ENCODE measurements around the gene CACNG6. TPM values are rescaled to one million over a fixed set of nuclear protein-coding genes. Genes with fewer than 3 reads are reported as not detected.
A peak's percentile ranks its signal among the peaks of the same experiment; 100 is the strongest.

Gene CACNG6
- polyA plus RNA-seq, 1 of the 3 experiments (the other 2 are of a cell fraction): 1.2 TPM

DNA sequence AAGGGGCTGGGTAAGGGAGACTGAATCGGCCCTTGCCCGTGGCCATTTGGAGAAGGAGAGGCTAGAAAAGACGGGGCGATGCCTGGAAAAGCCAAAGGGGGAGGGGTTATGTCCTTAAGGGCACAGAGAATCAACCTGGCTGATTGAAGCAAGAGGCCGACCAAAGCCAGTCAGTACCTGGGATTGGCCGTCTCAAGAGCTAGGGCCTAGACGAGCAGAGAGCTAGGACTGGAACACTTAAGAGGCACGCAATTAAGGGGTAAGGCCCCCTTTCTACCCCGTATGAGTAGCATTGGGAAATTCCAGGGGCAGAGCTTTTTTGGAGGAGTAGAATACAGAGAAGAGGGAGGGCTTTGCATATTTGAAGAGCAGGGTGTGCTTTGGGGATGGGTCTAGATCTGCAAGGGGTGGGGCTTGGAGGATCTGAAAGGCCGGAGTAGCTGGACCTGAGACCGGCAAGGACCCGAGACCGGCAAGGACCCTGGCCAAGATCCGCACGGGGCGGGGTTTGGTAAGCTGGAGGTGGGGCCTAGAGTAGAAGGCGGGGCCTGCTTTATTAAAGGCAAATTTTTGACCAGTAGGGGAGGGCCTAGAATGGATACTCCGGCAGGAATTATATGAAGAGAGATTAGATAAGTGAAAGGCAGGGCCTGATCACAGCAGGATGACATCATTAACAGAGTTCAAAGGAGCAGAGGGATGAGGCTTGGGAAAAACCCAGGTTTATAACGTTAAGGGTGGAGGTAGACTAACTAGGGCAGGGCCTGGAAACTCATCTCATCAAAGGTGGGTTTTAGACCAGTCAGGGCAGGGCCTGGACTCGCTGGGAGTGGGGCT, 10.7 kb upstream of the CACNG6 start:
- Histone ChIP-seq H3K27me3 (ENCODE audit: insufficient read depth) (no peaks in the 10 kb centered on the region), H3K9ac (peak overlapping the region; percentile 46), H3K9me2 (no peaks in the 10 kb centered on the region), H3K36me3 (replicated peaks in 1 of 2; ENCODE audit: control insufficient read depth in 1 of 2, insufficient read depth in 2 of 2, low read length in 1 of 2) (no peaks in the 10 kb centered on the region), H3K4me1 (ENCODE audit: control insufficient read depth in 1 of 2, insufficient read depth in 2 of 2, low read depth in 1 of 2, low read length in 1 of 2) (peaks cover 7 to 23% of the 10 kb centered on the region in 2 experiments; a peak in 3 of 4 replicates), H3K4me2 (peak overlapping the region; percentile 76), H3K27ac (ENCODE audit: low read depth in 2 of 2, low read length in 1 of 2) (peak overlapping the region; percentile 89 to 90), H2AFZ (ENCODE audit: low read depth) (peak overlapping the region; percentile 42), H3F3A (replicated peaks; ENCODE audit: insufficient read depth) (peaks cover 45% of the 10 kb centered on the region), H3K9me3 (no peaks in the 10 kb centered on the region), H4K20me1 (ENCODE audit: insufficient read depth) (no peaks in the 10 kb centered on the region), H3K79me2 (ENCODE audit: insufficient read depth) (peaks cover 11% of the 10 kb centered on the region), H3K4me3 (ENCODE audit: low read depth in 2 of 2, low read length in 1 of 2) (peak overlapping the region; percentile 69 to 88)
- ChIA-PET CTCF (interaction anchor here (0.6 to 1.6 kb wide), 7 partner anchors 9 to 45 kb away, joined by 3 to 5 read pairs (median 3); no protein-coding TSS in a partner anchor), POLR2A (interaction anchor here (0.6 to 1.0 kb wide), 2 partner anchors 9 to 114 kb away, joined by 3 to 4 read pairs; no protein-coding TSS in a partner anchor)
- TF ChIP-seq, protein P1, sequence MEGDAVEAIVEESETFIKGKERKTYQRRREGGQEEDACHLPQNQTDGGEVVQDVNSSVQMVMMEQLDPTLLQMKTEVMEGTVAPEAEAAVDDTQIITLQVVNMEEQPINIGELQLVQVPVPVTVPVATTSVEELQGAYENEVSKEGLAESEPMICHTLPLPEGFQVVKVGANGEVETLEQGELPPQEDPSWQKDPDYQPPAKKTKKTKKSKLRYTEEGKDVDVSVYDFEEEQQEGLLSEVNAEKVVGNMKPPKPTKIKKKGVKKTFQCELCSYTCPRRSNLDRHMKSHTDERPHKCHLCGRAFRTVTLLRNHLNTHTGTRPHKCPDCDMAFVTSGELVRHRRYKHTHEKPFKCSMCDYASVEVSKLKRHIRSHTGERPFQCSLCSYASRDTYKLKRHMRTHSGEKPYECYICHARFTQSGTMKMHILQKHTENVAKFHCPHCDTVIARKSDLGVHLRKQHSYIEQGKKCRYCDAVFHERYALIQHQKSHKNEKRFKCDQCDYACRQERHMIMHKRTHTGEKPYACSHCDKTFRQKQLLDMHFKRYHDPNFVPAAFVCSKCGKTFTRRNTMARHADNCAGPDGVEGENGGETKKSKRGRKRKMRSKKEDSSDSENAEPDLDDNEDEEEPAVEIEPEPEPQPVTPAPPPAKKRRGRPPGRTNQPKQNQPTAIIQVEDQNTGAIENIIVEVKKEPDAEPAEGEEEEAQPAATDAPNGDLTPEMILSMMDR (IDR thresholded peaks at IDR 0.05): no peak; the same call in 1 of the 2 replicates
- no peak for TF ChIP-seq FOXJ3 (CRISPR knock-in tag; IDR thresholded peaks at IDR 0.05)
- TF ChIP-seq, protein P2, sequence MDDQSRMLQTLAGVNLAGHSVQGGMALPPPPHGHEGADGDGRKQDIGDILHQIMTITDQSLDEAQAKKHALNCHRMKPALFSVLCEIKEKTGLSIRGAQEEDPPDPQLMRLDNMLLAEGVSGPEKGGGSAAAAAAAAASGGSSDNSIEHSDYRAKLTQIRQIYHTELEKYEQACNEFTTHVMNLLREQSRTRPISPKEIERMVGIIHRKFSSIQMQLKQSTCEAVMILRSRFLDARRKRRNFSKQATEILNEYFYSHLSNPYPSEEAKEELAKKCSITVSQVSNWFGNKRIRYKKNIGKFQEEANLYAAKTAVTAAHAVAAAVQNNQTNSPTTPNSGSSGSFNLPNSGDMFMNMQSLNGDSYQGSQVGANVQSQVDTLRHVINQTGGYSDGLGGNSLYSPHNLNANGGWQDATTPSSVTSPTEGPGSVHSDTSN (IDR thresholded peaks at IDR 0.05): no peak
- TF ChIP-seq, protein P3, sequence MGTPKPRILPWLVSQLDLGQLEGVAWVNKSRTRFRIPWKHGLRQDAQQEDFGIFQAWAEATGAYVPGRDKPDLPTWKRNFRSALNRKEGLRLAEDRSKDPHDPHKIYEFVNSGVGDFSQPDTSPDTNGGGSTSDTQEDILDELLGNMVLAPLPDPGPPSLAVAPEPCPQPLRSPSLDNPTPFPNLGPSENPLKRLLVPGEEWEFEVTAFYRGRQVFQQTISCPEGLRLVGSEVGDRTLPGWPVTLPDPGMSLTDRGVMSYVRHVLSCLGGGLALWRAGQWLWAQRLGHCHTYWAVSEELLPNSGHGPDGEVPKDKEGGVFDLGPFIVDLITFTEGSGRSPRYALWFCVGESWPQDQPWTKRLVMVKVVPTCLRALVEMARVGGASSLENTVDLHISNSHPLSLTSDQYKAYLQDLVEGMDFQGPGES (IDR thresholded peaks at IDR 0.05; ENCODE audit: low read depth, low read length): no peak
- TF ChIP-seq SMC3 (IDR thresholded peaks at IDR 0.05; ENCODE audit: low read depth, low read length): no peak
- no peak for TF ChIP-seq SIN3A (IDR thresholded peaks at IDR 0.05; ENCODE audit: borderline replicate concordance, low read depth, low read length)
- peak; percentile 62 for DNase-seq
- 35% methylated on average over 20 of the region's 20 CpGs for WGBS (ENCODE audit: low lambda C conversion rate)

DNA sequence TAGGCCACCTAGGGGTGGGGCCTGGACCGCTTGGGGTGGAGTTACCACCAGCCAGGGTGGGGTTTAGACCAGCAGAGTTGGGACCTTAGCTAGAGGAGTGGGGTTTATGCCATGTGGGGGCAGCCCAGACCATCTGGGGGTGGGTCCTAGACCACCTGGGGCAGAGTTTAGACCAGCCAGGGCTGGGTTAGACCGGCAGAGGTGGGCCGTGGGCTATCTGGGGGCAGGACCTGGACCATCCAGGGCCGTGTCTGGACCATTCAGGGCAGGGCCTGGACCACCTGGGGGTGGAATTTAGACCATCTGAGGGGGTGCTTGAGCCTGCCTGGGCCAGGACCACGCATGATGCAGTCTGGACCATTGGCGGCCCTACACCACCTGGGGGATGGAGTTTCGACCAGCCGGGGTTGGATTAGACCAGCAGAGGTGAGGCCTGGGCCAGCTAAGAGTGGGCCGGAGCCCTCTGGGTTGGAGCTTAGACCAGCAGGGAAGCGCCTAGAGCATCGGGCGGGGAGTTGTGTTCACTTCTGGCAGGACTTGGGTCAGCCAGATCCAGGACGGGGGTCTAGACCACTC, 10.0 kb upstream of the CACNG6 start:
- CTCF ChIA-PET: interaction anchor here (0.6 to 1.6 kb wide), 5 partner anchors 8 to 43 kb away, joined by 3 to 5 read pairs (median 3); no protein-coding TSS in a partner anchor
- H3K9me2 ChIP-seq: no peaks in the 10 kb centered on the region
- H3K27ac ChIP-seq (ENCODE audit: low read depth in 2 of 2, low read length in 1 of 2): peak overlapping the region; percentile 89 to 90; a peak in 3 of 4 replicates
- no peaks in the 10 kb centered on the region for H3K36me3 ChIP-seq (replicated peaks in 1 of 2; ENCODE audit: control insufficient read depth in 1 of 2, insufficient read depth in 2 of 2, low read length in 1 of 2)
- H3K79me2 ChIP-seq (ENCODE audit: insufficient read depth): peaks cover 11% of the 10 kb centered on the region
- no peaks in the 10 kb centered on the region for H4K20me1 ChIP-seq (ENCODE audit: insufficient read depth)
- WGBS (ENCODE audit: low lambda C conversion rate): 73% methylated on average over 12 of the region's 13 CpGs
- H3K9ac ChIP-seq: peak overlapping the region; percentile 46
- H2AFZ ChIP-seq (ENCODE audit: low read depth): no peak overlapping the region
- H3K4me2 ChIP-seq: peak overlapping the region; percentile 76
- H3K9me3 ChIP-seq: no peaks in the 10 kb centered on the region
- H3K4me1 ChIP-seq (ENCODE audit: control insufficient read depth in 1 of 2, insufficient read depth in 2 of 2, low read depth in 1 of 2, low read length in 1 of 2): peaks cover 7 to 23% of the 10 kb centered on the region in 2 experiments; a peak in 3 of 4 replicates
- POLR2A ChIA-PET: interaction anchor here (1.0 kb wide), 1 partner anchor 8 kb away, joined by 4 read pairs; no protein-coding TSS in a partner anchor
- no peak for DNase-seq
- peaks cover 50% of the 10 kb centered on the region for H3F3A ChIP-seq (replicated peaks; ENCODE audit: insufficient read depth)
- peak overlapping the region; percentile 69 to 88 for H3K4me3 ChIP-seq (ENCODE audit: low read depth in 2 of 2, low read length in 1 of 2)
- no peaks in the 10 kb centered on the region for H3K27me3 ChIP-seq (ENCODE audit: insufficient read depth)
- no peak for TF ChIP-seq RCOR1 (IDR thresholded peaks at IDR 0.05; ENCODE audit: low read length)
- no peak for TF ChIP-seq FOXM1 (IDR thresholded peaks at IDR 0.05; ENCODE audit: low read depth)
- no peak for TF ChIP-seq RXRA (IDR thresholded peaks at IDR 0.05; ENCODE audit: borderline replicate concordance, low read depth)
- TF ChIP-seq EZH2phosphoT487 (IDR thresholded peaks at IDR 0.05; ENCODE audit: borderline replicate concordance, low read depth): no peak
- TF ChIP-seq GABPA (IDR thresholded peaks at IDR 0.05; ENCODE audit: low read depth): no peak
- TF ChIP-seq YY1 (IDR thresholded peaks at IDR 0.05; ENCODE audit: low read depth): no peak
- TF ChIP-seq ELF1 (IDR thresholded peaks at IDR 0.05): no peak
- TF ChIP-seq RAD21 (IDR thresholded peaks at IDR 0.05; ENCODE audit: low read length): no peak
- TF ChIP-seq RFX5 (IDR thresholded peaks at IDR 0.05; ENCODE audit: low read length): no peak
- no peak for TF ChIP-seq SMC3 (IDR thresholded peaks at IDR 0.05; ENCODE audit: low read depth, low read length)
- TF ChIP-seq, protein P4, sequence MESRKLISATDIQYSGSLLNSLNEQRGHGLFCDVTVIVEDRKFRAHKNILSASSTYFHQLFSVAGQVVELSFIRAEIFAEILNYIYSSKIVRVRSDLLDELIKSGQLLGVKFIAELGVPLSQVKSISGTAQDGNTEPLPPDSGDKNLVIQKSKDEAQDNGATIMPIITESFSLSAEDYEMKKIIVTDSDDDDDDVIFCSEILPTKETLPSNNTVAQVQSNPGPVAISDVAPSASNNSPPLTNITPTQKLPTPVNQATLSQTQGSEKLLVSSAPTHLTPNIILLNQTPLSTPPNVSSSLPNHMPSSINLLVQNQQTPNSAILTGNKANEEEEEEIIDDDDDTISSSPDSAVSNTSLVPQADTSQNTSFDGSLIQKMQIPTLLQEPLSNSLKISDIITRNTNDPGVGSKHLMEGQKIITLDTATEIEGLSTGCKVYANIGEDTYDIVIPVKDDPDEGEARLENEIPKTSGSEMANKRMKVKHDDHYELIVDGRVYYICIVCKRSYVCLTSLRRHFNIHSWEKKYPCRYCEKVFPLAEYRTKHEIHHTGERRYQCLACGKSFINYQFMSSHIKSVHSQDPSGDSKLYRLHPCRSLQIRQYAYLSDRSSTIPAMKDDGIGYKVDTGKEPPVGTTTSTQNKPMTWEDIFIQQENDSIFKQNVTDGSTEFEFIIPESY (IDR thresholded peaks at IDR 0.05; ENCODE audit: borderline replicate concordance, low read depth): no peak
- no peak for TF ChIP-seq GATA2 (CRISPR knock-in tag; IDR thresholded peaks at IDR 0.05)
- no peak for TF ChIP-seq MEF2A (IDR thresholded peaks at IDR 0.05; ENCODE audit: borderline replicate concordance, low read depth)
- TF ChIP-seq FOXJ3 (CRISPR knock-in tag; IDR thresholded peaks at IDR 0.05): no peak
- no peak for TF ChIP-seq JUND (IDR thresholded peaks at IDR 0.05)
- TF ChIP-seq TCF12 (IDR thresholded peaks at IDR 0.05): no peak
- no peak for TF ChIP-seq POLR2AphosphoS5 (IDR thresholded peaks at IDR 0.05; ENCODE audit: low read depth, low read length)

Measured in SK-N-SH (cell line).